GM23338 (cell line): ENCODE results near the gene RAB44. TPM values are rescaled to one million over a fixed set of nuclear protein-coding genes. Genes with fewer than 3 reads are reported as not detected.

Experiments used
- ATAC-seq: fragments of 200-7000 bp; cut with Tn5 transposase; 3 replicates; pipeline ENCODE4 v1.9.1; 2020
- DNase-seq: peaks from one replicate; pipeline ENCODE4 v3.0.0-alpha.2; 2015; ENCODE audit warnings: low spot score
- H2AFZ ChIP-seq: fragments of 200-600 bp; sonication (generic); 2 replicates; pipeline ENCODE4 v1.8.0; 2016; ENCODE audit warnings: antibody characterized with exemption, mild to moderate bottlenecking, moderate library complexity
- H3F3A ChIP-seq: fragments of 200-600 bp; sonication (generic); replicated peaks from 2 replicates; pipeline ENCODE4 v1.8.0; 2017; ENCODE audit warnings: antibody characterized with exemption, mixed run types, low read depth
- H3K27ac ChIP-seq: fragments of 200-600 bp; sonication (generic); 2 replicates; pipeline ENCODE4 v1.6.1; 2016; ENCODE audit warnings: low read depth
- H3K27me3 ChIP-seq: fragments of 200-600 bp; sonication (generic); 2 replicates; pipeline ENCODE4 v1.8.0; 2016; ENCODE audit warnings: mild to moderate bottlenecking, mixed run types, moderate library complexity; ENCODE audit not compliant: insufficient read depth
- H3K36me3 ChIP-seq: fragments of 200-600 bp; sonication (generic); 2 replicates; pipeline ENCODE4 v1.8.0; 2016; ENCODE audit warnings: mild to moderate bottlenecking; ENCODE audit not compliant: insufficient read depth
- H3K4me1 ChIP-seq: fragments of 200-600 bp; sonication (generic); 2 replicates; pipeline ENCODE4 v1.8.0; 2016; ENCODE audit warnings: mild to moderate bottlenecking, moderate library complexity; ENCODE audit not compliant: insufficient read depth
- H3K4me2 ChIP-seq: fragments of 200-600 bp; sonication (generic); 2 replicates; pipeline ENCODE4 v1.7.1; 2017; ENCODE audit warnings: mixed run types
- H3K4me3 ChIP-seq: fragments of 200-600 bp; sonication (generic); 2 replicates; pipeline ENCODE4 v1.6.1; 2016; ENCODE audit warnings: mixed run types
- H3K79me2 ChIP-seq: fragments of 200-600 bp; sonication (generic); replicated peaks from 2 replicates; pipeline ENCODE4 v1.8.0; 2017; ENCODE audit warnings: mild to moderate bottlenecking; ENCODE audit not compliant: insufficient read depth
- H3K9me2 ChIP-seq: fragments of 200-600 bp; sonication (generic); 2 replicates; pipeline ENCODE4 v1.8.0; 2017; ENCODE audit not compliant: insufficient read depth
- H4K20me1 ChIP-seq: fragments of 200-600 bp; sonication (generic); replicated peaks from 2 replicates; pipeline ENCODE4 v1.8.0; 2017; ENCODE audit warnings: mild to moderate bottlenecking; ENCODE audit not compliant: insufficient read depth
- H3K27ac Mint-ChIP-seq: 2 replicates; pipeline ENCODE4 v1.8.0; 2020; ENCODE audit warnings: inconsistent platforms, mild to moderate bottlenecking, moderate library complexity, mixed read lengths
- H3K27me3 Mint-ChIP-seq: 3 replicates; pipeline ENCODE4 v1.8.0; 2022; ENCODE audit warnings: low read depth, mild to moderate bottlenecking, moderate library complexity, mixed read lengths, inconsistent platforms; ENCODE audit not compliant: insufficient read depth, poor library complexity
- H3K36me3 Mint-ChIP-seq: 3 replicates; pipeline ENCODE4 v1.8.0; 2021; ENCODE audit warnings: low read depth, mild to moderate bottlenecking, inconsistent platforms, moderate library complexity, mixed read lengths
- H3K4me1 Mint-ChIP-seq: 3 replicates; pipeline ENCODE4 v1.8.0; 2020; ENCODE audit warnings: mild to moderate bottlenecking, inconsistent platforms, mixed read lengths
- H3K4me3 Mint-ChIP-seq: 3 replicates; pipeline ENCODE4 v1.8.0; 2021; ENCODE audit warnings: moderate library complexity, mild to moderate bottlenecking, inconsistent platforms, mixed read lengths
- H3K9me3 Mint-ChIP-seq: 3 replicates; pipeline ENCODE4 v1.8.0; 2020; ENCODE audit warnings: moderate library complexity, mild to moderate bottlenecking, inconsistent platforms, mixed read lengths
- CREB1 ChIP-seq: fragments of 250-450 bp; sonication (Bioruptor Pico); IDR thresholded peaks from 2 replicates; pipeline ENCODE4 v1.5.0; 2020; ENCODE audit warnings: low read depth, mild to moderate bottlenecking, moderate library complexity
- CTCF ChIP-seq, 2 experiments: fragments of 200-600 bp in 1 of 2; sonication (generic) in 1 of 2; conservative IDR thresholded peaks; 2 replicates each; pipeline versions ENCODE4 v1.5.1 to v1.6.1; 2016 to 2017; ENCODE audit warnings: antibody characterized with exemption in 2 of 2, low read depth in 2 of 2, mild to moderate bottlenecking in 2 of 2, moderate library complexity in 1 of 2
- ETS1 ChIP-seq: IDR thresholded peaks from 2 replicates; pipeline ENCODE4 v1.6.1; 2016; ENCODE audit warnings: antibody characterized with exemption
- EZH2 ChIP-seq: fragments of 200-600 bp; sonication (generic); IDR thresholded peaks from one replicate; pipeline ENCODE4 v1.8.0; 2017; ENCODE audit warnings: antibody characterized with exemption, mild to moderate bottlenecking, low read depth; ENCODE audit not compliant: unreplicated experiment
- EZH2phosphoT487 ChIP-seq: fragments of 200-600 bp; sonication (generic); IDR thresholded peaks from one replicate; pipeline ENCODE4 v1.8.1; 2018; ENCODE audit warnings: antibody characterized with exemption; ENCODE audit not compliant: unreplicated experiment
- JUNB ChIP-seq: IDR thresholded peaks from one replicate; pipeline ENCODE4 v1.6.1; 2016; ENCODE audit warnings: antibody characterized with exemption; ENCODE audit not compliant: unreplicated experiment
- NANOG ChIP-seq: IDR thresholded peaks from 2 replicates; pipeline ENCODE4 v1.6.1; 2016; ENCODE audit warnings: antibody characterized with exemption, borderline replicate concordance
- POLR2AphosphoS5 ChIP-seq: IDR thresholded peaks from 2 replicates; pipeline ENCODE4 v1.6.1; 2016; ENCODE audit warnings: antibody characterized with exemption, low read depth
- REST ChIP-seq: IDR thresholded peaks from one replicate; pipeline ENCODE4 v1.6.1; 2018; ENCODE audit warnings: antibody characterized with exemption; ENCODE audit not compliant: unreplicated experiment
- STAT1 ChIP-seq: IDR thresholded peaks from one replicate; pipeline ENCODE4 v1.6.1; 2016; ENCODE audit warnings: antibody characterized with exemption; ENCODE audit not compliant: unreplicated experiment
- ZNF114 ChIP-seq: fragments of 250-450 bp; sonication (Bioruptor Pico); IDR thresholded peaks from 2 replicates; pipeline ENCODE4 v1.5.0; 2020; ENCODE audit warnings: mild to moderate bottlenecking, moderate library complexity
- ZNF331 ChIP-seq: fragments of 250-450 bp; sonication (Bioruptor Pico); IDR thresholded peaks from 2 replicates; pipeline ENCODE4 v1.5.0; 2020; ENCODE audit warnings: low read depth, mild to moderate bottlenecking, moderate library complexity
- ZNF462 ChIP-seq: fragments of 250-450 bp; sonication (Bioruptor Pico); IDR thresholded peaks from 2 replicates; pipeline ENCODE4 v1.5.0; 2020; ENCODE audit warnings: mild to moderate bottlenecking, moderate library complexity
- polyA plus RNA-seq: library from polyadenylated mRNA; unstranded; fragments of >200 nt; fragmentation: Nextera tagmentation; extraction: Ambion mirVana; gene quantifications from 2 replicates; pipeline ENCODE4 v1.2.1, GENCODE V29; 2016
- total RNA-seq: library from RNA; depleted of rRNA; stranded (reverse); fragments of >200 nt; shearing (Covaris generic); gene quantifications from 2 replicates; pipeline ENCODE4 v1.2.3, GENCODE V29; 2014

RAB44 gene
- total and polyA plus RNA-seq, 2 experiments from 2014 or later: not detected

- no peaks in the 10 kb centered on the region for H3K36me3 Mint-ChIP-seq
Measured at GRCh38 chr6:36754582-36755434, 57.2 kb downstream of the RAB44 start.

More at GRCh38 chr6:36754582-36755434, 57.2 kb downstream of the RAB44 start:
- H3K4me1 Mint-ChIP-seq: peaks cover 13% of the 10 kb centered on the region
- H3K27me3 Mint-ChIP-seq: peaks cover 16% of the 10 kb centered on the region
- H3K27me3 ChIP-seq: no peaks in the 10 kb centered on the region
- H3K4me1 ChIP-seq: no peaks in the 10 kb centered on the region
- no peak overlapping the region for H2AFZ ChIP-seq
- H3K9me3 Mint-ChIP-seq: no peaks in the 10 kb centered on the region
- DNase-seq (no peak), ATAC-seq (no peak)
- no peaks in the 10 kb centered on the region for H4K20me1 ChIP-seq
- no peak for TF ChIP-seq JUNB
- TF ChIP-seq ZNF114 (CRISPR knock-in tag): no peak
- no peak for TF ChIP-seq EZH2
- TF ChIP-seq CTCF (conservative IDR thresholded peaks at IDR 0.05; ENCODE audit: low read depth in 2 of 2): no peak
- TF ChIP-seq ETS1: no peak
- TF ChIP-seq STAT1: no peak
- TF ChIP-seq ZNF331 (CRISPR knock-in tag): no peak
- no peak for TF ChIP-seq NANOG
- TF ChIP-seq POLR2AphosphoS5: no peak
- TF ChIP-seq EZH2phosphoT487: no peak
- no peak for TF ChIP-seq REST
- no peak for TF ChIP-seq CREB1 (CRISPR knock-in tag)
- no peak for TF ChIP-seq ZNF462
- no peak overlapping the region for H3K27ac ChIP-seq
- H3K9me2 ChIP-seq: no peaks in the 10 kb centered on the region
- no peaks in the 10 kb centered on the region for H3F3A ChIP-seq
- no peak overlapping the region for H3K4me3 ChIP-seq
- H3K36me3 ChIP-seq: no peaks in the 10 kb centered on the region
- no peak overlapping the region for H3K27ac Mint-ChIP-seq
- H3K79me2 ChIP-seq: no peaks in the 10 kb centered on the region
- H3K4me3 Mint-ChIP-seq: no peak overlapping the region
- H3K4me2 ChIP-seq: no peak overlapping the region
